Chondrocyte (in vitro differentiated cells): Measurements from ENCODE around the gene ADAMTSL1. TPM values are rescaled to one million over a fixed set of nuclear protein-coding genes. Genes with fewer than 3 reads are reported as not detected.

Experiments used
- DNase-seq: peaks from one replicate; pipeline ENCODE4 v3.0.0; 2021; ENCODE audit warnings: mixed read lengths, low spot score
- H3K27ac Mint-ChIP-seq: one replicate; pipeline ENCODE4 v1.8.0; 2021; ENCODE audit warnings: mild to moderate bottlenecking, moderate library complexity, mixed read lengths; ENCODE audit not compliant: unreplicated experiment
- H3K27me3 Mint-ChIP-seq: 2 replicates; pipeline ENCODE4 v1.8.0; 2021; ENCODE audit warnings: low read depth, mixed read lengths
- H3K36me3 Mint-ChIP-seq: 2 replicates; pipeline ENCODE4 v1.8.0; 2021; ENCODE audit warnings: low read depth, mixed read lengths
- H3K4me1 Mint-ChIP-seq: 2 replicates; pipeline ENCODE4 v1.8.0; 2021; ENCODE audit warnings: low read depth, mild to moderate bottlenecking, mixed read lengths
- H3K4me3 Mint-ChIP-seq: one replicate; pipeline ENCODE4 v1.8.0; 2021; ENCODE audit warnings: mild to moderate bottlenecking, moderate library complexity, mixed read lengths; ENCODE audit not compliant: unreplicated experiment
- H3K9me3 Mint-ChIP-seq: 2 replicates; pipeline ENCODE4 v1.8.0; 2021; ENCODE audit warnings: low read depth, mixed read lengths
- CTCF ChIP-seq: fragments of 200-600 bp; sonication (generic); IDR thresholded peaks from 2 replicates; pipeline ENCODE4 v1.5.0; 2021; ENCODE audit warnings: antibody characterized with exemption, mild to moderate bottlenecking, moderate library complexity
- total RNA-seq: library from RNA; stranded (reverse); gene quantifications from 3 replicates; pipeline ENCODE4 v1.2.1, GENCODE V29; 2021

ADAMTSL1 gene
- total RNA-seq, 1 donor from 2014 or later = 1.0 TPM

GRCh38 chr9:18721995-18722310 lies 248.0 kb downstream of the ADAMTSL1 start:
- no peak for TF ChIP-seq CTCF
- no peak overlapping the region for H3K27ac Mint-ChIP-seq
- H3K4me3 Mint-ChIP-seq = no peak overlapping the region
- no peaks in the 10 kb centered on the region for H3K36me3 Mint-ChIP-seq
- no peaks in the 10 kb centered on the region for H3K9me3 Mint-ChIP-seq
- H3K4me1 Mint-ChIP-seq = peaks cover 8% of the 10 kb centered on the region
- no peaks in the 10 kb centered on the region for H3K27me3 Mint-ChIP-seq
- no peak for DNase-seq

- TF ChIP-seq CTCF = no peak
- no peak for DNase-seq
- H3K9me3 Mint-ChIP-seq = no peaks in the 10 kb centered on the region
- H3K27ac Mint-ChIP-seq = no peak overlapping the region
- H3K4me1 Mint-ChIP-seq = peaks cover 11% of the 10 kb centered on the region
- no peak overlapping the region for H3K4me3 Mint-ChIP-seq
- H3K36me3 Mint-ChIP-seq = no peaks in the 10 kb centered on the region
- H3K27me3 Mint-ChIP-seq = no peaks in the 10 kb centered on the region
Measured at GRCh38 chr9:18722882-18723281, 248.9 kb downstream of the ADAMTSL1 start.

- Mint-ChIP-seq H3K27ac (no peak overlapping the region), H3K4me3 (no peak overlapping the region), H3K9me3 (no peaks in the 10 kb centered on the region), H3K36me3 (no peaks in the 10 kb centered on the region), H3K4me1 (peaks cover 11% of the 10 kb centered on the region), H3K27me3 (no peaks in the 10 kb centered on the region)
- TF ChIP-seq CTCF = no peak
- DNase-seq = no peak
Measured at GRCh38 chr9:18723366-18723765, 249.4 kb downstream of the ADAMTSL1 start.

- H3K36me3 Mint-ChIP-seq = peaks cover 2% of the 10 kb centered on the region
- no peak overlapping the region for H3K27ac Mint-ChIP-seq
- TF ChIP-seq CTCF = no peak
- no peak overlapping the region for H3K4me3 Mint-ChIP-seq
- H3K27me3 Mint-ChIP-seq = no peaks in the 10 kb centered on the region
- no peaks in the 10 kb centered on the region for H3K9me3 Mint-ChIP-seq
- peaks cover 11% of the 10 kb centered on the region for H3K4me1 Mint-ChIP-seq
- no peak for DNase-seq
Measured at GRCh38 chr9:18726546-18726945, 252.6 kb downstream of the ADAMTSL1 start.

DNA sequence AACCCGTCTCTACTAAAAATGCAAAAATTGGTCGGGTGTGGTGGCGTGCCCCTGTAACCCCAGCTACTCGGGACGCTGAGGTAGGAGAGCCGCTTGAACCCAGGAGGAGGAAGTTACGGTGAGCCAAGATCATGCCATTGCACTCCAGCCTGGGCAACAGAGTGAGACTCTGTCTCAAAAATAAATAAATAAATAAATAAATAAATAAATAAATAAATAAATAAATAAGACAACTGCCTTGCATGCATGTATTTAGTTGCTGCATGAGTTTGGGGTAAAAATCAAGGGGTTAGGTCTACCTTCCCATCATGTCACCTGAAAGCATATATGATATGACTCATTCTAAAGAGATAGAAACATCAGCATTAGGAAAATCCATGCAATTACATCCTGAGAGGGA lies 254.0 kb downstream of the ADAMTSL1 start:
- Mint-ChIP-seq H3K4me1 (peaks cover 11% of the 10 kb centered on the region), H3K4me3 (no peak overlapping the region)
- no peak for TF ChIP-seq CTCF

More for the DNA sequence above, 254.0 kb downstream of the ADAMTSL1 start:
- Mint-ChIP-seq H3K36me3 (peaks cover 2% of the 10 kb centered on the region), H3K27ac (no peak overlapping the region), H3K27me3 (no peaks in the 10 kb centered on the region), H3K9me3 (no peaks in the 10 kb centered on the region)
- no peak for DNase-seq
